TTC549 (cell line): Measurements from ENCODE around the gene BLOC1S3.
A peak's percentile ranks its signal among the peaks of the same experiment; 100 is the strongest.

Source experiments
- FAIRE-seq: peaks from 2 replicates; lab custom pipeline; 2012; peaks lifted over from hg19 to GRCh38; lab: Jason Lieb, UNC

Gene BLOC1S3, protein sequence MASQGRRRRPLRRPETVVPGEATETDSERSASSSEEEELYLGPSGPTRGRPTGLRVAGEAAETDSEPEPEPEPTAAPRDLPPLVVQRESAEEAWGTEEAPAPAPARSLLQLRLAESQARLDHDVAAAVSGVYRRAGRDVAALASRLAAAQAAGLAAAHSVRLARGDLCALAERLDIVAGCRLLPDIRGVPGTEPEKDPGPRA

DNA sequence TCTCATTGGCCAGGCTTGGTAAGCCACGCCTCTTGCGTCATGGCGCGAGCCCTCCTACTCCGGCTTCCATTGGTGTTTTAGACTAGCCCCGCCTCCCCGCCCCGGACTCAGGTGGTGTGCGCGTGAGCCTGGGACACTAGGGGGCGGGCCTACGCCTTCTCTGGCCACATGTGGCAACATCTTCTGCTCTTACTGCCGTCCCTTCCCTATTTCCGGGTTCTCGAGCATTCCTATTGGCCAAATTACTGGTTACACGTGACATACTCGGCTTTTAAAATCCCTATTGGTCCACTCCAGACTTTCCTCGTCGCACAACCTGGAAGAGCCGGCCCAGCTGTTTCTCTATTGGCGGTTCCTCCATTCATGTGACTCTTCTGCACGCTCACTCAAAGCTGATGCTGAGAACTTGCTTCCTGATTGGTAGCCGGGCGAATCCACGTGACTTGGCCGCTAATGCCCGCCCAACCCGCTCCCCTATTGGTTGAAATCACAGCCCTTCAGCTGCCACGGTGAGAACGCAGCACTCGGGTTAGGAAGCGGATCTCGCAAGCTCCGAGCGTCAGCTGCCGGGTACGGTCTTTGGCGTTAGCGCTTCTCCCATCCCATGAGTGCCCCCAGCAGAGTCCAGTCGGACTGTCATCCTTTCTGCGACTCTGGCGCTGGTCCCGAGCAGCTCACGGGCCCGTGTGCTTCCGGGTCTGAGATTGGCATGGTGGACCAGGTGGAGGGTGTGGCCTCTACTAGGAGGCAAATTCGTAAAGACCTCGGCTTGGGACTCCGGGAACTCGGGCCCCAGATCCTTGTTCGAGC, at the start of gene BLOC1S3:
BLOC1S3 (plus strand) TSS at position 523 of the 810 bp plus-strand sequence. CDS start 513 bp downstream, outside the sequence.
- FAIRE-seq = peak; percentile 99

DNA sequence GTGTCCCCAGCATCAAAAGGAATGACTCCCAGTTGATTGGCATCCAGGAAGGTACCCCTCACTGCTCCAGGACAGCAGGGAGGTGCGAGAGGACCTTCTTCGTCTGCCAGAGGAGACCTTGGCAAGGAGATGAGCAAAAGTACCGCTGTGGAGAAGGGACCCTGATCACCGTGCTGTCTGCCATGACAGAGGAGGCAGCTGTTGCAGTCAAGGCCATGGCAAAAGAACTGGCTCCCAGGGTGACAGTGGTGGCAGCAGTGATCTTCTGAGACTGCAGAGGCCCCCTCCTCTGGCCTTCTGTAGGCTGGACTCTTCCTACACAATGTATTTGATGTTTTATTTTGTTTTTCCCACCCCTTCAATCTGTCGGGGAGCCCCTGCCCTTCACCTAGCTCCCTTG, 49.8 kb upstream of the BLOC1S3 start:
- FAIRE-seq = no peak

DNA sequence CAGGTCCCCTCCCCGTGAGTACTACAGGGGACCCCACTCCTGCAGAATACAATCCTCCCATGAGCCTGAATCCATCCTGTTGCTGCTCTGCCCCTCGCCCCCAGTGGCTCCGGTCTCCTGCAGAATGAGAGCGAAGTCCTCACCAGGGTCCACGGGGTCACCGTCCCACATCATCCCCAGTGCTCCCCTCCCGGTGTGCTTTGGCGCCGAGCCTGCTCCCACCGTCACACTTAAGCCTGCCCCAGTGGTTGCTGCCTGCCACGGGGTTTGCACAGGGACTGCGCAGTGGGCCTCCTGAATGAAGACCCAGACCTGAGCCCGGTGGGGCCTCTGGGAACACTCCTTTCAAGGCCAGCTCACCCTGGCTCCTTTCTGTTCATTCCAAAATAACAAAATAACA, 48.3 kb upstream of the BLOC1S3 start:
- FAIRE-seq = no peak

DNA sequence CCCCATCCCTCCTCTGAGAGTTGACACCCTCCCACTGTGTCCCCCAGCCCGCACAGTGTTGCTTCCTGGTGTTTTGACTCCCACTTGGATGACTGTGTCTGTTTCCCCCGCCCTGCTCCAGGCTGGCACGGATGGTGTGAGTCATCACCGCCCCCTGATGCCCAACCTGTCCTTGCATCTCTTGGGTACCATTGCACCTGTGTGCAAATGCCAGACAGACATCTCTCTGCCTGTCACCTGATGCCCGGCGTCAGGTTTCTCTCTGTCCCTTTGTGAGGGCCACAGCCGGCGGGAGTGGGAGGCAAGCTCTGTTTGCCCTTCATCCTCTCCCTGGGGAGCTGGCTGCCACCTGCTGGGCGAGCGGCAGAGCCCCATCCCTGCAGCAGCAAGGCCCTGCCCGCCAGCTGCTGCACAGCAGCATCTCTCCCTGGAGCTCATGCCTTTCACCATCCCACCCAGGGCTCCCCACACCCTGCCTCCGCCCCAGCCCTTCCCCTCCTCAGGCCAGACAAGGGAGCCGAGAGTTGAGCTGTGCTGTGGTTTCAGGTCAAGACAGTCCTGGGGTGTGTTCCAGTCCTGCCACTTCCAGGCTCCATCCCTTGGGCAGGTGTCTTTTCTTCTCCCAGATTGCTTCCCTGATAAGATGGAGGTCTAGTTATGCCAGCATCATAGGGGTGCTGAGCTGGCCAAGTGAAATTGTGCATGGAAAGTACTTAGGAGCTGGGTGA, 47.5 kb upstream of the BLOC1S3 start:
- FAIRE-seq = no peak

DNA sequence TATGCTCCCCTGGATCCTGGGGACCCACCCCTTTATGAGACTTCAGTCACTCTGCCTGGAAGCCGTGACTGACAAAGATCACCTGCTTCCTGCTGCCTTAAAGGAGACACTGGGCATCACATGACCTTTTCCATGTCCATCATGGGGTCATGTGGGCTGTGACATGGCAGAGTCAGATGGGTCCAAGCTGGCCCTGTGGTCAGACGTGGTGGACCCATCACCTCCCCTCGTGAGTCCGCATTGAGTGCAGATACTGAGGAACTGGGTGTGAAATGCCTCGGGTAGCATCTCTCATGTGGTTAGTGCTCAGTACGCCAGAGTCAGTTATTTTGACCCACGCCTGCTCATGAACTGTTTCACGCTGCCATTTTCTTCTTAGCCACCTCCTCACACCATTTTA, 44.9 kb upstream of the BLOC1S3 start:
- FAIRE-seq = no peak

DNA sequence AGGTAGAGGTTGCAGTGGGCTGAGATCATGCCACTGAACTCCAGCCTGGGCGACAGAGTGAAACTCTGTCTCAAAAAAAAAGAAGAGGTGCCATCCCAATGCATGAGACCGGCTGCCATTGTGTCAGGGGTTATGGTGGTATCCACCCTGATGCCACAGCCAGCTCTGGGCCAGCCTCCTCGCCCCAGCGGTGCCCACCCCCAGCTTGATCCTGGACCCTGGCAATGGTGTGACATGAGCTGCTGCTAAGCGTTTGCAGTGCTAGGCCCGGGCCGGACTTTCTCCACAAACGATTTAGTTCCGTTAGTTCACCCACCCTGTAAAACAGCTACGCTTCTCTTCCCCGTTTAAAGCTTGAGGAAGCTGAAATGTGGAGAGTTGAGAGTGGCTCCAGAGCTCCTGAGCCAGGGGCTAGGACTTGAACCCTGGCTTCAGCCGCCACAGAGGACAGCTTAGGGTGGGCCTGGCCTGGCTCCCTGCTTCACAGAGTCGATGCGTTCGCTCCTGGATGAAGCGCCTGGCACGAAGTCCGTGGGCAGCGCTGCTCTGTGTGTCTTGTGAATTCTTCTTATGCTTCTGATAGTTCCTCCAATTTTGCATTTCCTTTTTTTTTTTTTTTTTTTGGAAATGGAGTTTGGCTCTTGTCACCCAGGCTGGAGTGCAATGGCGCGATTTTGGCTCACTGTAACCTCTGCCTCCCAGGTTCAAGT, 43.3 kb upstream of the BLOC1S3 start:
- FAIRE-seq = no peak

DNA sequence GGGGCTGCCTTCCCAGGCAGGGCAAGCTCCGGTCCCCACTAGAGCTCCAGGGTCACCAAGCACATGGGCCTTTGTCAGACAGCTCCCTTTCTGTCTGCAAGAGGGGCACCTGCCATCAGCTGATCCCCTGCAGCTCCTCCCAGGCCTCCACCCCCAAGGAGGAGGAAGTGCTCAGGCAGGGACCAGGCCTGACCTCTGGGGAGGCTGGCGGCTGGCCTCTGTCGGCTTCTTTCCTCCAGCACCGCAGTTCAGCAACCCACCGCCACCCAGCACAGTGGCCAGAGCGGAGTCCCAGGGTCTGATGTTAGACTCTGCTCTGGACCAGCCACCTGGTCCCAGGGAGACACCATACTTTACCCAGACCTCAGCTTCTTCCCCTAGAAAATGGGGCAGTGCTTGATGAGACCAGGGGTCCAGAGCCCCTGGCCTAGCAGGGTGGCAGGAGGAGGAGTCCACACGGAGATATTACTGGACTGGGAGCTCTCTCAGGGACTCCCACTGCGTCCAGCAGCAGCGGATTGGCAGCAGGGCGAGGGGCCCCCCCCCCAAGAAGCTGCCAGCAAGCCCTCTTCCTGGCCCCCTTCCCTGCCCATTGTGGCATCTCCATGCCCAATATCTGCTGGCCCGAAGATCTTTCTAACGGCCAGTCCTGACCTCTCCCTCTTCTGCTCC, 41.9 kb upstream of the BLOC1S3 start:
- no peak for FAIRE-seq

DNA sequence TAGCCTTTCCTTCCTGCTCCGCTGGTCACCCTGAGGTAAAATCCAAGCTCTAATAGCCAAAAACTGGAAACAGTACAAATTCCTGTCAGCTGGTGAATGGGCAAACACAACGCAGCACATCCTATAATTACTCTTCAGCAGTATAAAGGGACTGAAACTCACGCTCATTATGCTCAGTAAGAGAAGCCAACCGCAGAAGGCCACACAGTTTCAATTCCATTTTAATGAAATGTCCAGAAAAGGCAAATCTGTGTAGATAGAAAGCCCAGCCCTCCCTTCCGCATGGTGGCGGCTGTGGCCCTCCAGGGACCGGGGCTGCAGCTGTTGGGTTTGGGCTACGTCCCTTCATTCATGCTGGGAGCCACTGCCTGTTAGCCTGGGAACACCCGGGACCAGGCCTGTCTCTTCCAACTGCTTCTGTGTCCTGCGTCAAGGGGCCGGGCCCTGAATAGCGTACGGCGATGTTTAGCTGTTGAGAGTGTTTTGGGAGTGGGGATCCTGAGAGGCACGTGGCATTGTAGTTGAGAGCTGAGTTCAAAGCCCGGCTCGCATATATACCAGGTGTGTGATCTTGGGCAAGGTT, 41.3 kb upstream of the BLOC1S3 start:
- FAIRE-seq = no peak

DNA sequence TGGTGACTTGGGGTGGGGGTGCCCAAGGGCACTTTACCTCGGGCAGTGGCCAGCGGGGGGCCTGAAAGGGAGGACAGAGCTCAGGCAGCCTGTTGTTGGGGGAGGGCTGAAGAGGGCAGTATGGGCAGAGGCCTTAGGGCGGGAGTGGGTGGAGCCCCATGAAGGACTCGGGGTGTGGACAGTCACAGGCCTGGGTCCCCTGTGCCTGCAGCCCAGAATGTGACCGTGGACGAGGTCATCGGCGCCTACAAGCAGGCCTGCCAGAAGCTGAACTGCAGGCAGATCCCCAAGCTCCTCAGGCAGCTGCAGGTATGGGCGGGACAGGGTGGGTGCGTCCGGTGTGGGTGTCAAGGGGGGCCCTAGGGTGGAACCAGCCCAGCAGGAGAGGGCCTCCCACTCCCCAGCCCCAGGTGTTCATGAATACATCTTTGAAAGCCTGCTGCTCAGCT, 40.3 kb upstream of the BLOC1S3 start:
- FAIRE-seq = no peak

DNA sequence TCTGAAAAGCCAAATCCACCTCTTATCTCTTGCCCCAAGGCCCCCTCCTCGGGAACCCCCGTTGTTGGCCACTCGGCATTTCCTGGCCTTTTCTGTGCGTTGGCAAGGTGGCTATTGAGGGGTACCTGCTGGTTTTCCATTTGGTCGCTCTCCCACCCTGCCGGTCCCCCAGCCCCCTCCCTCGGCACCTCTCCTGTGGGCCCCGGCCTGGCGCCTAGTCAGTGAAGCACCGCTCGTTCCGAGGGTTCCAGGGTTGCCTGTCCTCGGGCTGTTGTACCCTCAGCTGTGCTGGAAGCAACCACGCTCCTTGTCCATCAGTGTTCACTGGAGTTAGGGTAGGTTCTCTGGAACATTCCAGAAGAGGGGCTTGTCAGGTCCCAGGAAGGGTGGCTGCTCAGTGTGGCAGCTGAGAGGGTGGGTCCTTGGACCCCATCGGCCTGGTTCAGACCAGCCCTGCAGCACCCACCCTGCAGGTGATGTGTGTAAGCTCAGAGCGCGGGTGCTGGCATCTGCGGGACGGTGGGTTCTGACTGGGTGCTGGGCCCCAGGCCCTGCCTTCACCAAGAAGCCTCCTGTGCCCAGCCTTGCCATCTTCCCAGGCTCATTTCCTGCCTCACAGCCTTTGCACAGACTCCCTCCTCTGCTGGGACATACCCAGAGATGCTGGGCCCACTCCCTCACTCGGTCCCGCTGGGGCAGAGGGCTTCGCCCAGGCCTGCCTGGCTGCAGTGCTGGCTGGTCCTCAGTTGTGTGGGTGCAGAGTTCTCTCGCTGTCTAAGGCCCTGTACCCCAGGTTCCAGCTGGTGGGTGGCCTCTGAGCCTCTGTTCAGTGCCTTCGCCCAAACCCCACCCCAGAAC, 39.1 kb upstream of the BLOC1S3 start:
- FAIRE-seq = no peak

DNA sequence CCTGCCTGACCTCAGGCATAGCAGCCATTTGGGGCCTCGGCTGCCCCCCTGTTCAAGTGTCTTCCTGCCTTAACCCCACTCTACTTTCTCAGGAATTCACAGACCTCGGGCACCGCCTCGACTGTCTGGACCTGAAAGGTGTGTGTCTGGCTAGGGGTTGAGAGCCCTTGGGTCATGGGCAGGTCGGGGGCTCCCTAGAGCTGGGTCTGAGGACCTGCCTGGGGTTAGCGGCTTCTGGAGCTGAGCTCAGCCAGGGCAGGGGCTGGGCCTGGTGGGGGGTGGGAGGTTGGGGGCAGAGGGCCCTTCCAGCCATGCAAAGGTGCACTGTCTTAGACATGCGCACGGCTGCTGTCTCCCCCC, 38.5 kb upstream of the BLOC1S3 start:
- FAIRE-seq = no peak

DNA sequence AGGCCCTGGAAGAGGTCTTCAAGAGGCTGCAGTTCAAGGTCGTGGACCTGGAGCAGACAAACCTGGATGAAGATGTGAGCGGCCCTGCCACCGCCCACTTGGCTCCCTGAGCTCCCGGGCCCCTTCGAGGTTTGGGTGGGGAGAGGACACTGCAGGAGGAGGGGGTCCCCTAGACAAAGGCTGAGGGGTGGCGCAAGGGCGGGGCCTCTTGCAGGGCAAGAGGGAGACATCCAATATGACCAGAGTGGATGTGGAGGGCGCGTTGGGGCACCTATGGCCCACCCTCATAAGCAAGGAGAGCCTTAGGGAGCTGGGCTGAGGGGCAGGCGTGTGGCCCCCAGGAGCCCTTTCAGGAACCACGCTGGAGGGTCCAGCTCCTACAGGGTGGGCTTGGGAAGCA, 38.1 kb upstream of the BLOC1S3 start:
- no peak for FAIRE-seq

DNA sequence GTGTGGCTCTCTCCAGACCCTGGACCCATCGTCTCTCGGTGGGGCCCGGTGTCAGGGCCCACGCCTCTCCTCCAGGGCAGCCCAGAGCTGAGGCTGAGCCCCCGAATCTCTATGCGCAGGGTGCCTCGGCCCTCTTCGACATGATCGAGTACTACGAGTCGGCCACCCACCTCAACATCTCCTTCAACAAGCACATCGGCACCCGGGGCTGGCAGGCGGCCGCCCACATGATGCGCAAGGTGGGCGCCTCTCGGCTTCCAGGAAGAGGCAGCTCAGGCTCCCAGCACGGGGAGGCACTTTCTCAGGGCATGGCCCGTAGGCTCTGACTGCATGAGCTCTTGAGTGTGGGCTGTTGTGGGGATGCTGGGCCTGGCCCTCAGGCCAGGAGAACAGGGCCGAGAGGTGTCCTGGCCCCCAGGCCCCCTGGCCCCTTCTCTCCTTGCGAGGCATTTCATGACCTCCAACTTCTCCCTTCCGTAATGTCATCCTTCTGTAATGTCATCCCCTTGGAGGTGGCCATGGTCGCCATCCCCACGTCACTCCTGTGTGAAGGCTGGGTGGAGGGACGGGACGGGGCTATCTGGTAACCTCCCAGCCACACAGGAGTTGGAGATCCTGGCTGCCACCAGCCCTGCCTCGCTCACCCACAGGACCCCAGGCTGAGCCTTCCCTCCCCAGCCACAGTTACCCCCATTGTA, 37.2 kb upstream of the BLOC1S3 start:
- no peak for FAIRE-seq

DNA sequence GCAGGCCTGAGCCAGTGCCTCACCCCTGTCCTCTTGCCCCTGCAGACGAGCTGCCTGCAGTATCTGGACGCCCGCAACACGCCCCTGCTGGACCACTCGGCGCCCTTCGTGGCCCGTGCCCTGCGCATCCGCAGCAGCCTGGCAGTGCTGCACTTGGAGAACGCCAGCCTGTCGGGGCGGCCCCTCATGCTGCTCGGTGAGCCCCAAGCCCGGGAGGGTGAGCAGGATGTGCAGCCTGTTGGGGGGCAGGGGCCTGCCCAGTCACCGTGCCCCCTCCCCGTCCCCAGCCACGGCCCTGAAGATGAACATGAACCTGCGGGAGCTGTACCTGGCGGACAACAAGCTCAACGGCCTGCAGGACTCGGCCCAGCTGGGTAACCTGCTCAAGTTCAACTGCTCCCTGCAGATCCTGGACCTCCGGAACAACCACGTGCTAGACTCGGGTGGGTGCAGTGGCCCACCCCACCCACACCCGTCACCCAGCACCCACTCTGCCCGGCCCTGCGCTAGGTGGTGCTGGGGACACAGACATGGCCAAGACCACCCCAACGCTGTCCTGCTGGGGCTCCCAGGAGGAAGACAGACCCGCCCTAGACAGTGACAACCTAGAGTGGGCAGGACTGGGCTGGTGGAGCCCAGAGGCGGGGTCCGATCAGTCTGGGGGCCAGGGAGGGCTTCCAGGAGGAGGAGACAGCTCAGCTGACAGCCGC, 36.4 kb upstream of the BLOC1S3 start:
- no peak for FAIRE-seq

DNA sequence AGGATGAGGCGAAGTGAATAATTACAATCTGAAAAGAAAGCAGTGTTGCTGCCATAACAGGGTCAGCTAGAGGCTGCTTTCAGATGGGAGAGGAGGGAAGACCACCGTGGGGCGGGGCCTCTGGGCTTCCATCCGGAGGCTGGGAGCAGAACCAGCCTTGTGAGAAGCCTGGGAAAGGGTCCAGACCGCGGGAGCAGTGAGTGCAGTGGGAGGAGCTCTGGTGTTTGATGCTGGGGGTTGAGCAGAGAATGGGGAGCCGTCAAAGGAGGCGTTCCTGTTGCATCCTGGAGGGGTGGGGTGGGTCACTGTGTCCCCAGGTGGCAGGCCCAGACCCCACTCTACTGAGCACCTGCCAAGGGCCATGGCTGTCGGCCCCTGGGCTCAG, 35.9 kb upstream of the BLOC1S3 start:
- no peak for FAIRE-seq

DNA sequence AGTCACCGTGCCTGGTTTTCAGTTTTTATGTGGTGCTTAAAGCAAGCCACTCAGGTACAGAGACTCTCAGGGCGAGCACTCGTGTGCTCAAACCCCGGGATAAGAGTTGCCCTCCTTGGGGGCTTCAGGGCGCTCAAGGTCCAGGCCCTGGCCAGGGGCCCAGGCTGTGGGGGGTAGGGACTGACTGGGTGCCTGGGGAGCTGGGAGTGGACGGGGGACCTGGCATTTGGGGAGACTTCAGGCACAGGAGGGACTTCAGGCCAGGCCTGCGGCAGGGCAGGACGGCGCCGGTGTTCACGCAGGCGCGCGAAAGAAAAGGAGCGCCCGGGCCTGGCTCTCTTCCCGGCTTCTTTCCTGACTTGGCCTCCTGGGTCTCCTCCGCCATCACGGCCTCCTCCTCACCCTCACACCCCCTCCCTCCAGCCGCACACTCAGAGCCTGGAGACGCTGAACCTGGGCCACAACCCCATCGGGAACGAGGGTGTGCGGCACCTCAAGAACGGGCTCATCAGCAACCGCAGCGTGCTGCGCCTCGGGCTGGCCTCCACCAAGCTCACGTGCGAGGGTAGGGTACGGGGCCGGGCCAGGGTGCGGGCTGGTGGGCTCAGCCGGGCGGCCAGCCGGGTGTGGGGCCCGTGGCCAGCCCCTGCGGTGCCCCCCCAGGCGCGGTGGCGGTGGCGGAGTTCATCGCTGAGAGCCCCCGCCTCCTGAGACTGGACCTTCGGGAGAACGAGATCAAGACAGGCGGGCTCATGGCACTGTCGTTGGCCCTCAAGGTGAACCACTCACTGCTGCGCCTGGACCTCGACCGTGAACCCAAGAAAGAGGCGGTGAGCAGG, 33.9 kb upstream of the BLOC1S3 start:
- FAIRE-seq = no peak

DNA sequence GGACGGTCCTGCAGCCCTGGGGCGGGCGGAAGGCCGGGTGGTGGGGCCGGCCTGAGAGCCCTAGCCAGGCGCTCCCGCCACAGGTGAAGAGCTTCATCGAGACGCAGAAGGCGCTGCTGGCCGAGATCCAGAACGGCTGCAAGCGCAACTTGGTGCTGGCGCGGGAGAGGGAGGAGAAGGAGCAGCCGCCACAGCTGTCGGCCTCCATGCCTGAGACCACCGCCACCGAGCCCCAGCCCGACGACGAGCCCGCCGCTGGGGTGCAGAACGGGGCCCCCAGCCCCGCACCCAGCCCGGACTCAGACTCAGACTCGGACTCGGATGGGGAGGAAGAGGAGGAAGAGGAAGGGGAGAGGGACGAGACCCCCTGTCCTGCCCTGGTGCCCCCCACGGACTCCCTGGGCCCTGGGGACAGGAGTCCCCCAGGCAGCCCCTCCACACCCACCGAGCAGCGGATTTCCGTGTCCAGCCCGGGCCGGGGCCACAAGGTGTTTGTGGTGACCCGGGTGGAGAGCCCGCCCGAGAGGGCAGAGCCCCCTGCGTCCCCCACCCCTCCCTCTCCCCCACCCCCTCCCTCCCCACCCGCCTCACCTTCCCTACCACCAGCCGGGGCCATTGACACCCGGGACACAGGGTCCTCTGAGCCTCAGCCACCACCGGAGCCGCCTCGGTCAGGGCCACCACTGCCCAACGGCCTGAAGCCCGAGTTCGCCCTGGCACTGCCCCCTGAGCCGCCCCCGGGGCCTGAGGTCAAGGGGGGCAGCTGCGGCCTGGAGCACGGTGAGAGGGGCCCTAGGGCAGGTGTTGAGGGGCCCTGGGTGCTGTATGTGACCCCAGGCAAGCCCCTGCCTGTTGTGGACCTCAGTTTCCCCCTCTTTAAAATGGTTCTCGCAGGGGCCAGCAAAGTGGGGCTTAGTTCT, 33.1 kb upstream of the BLOC1S3 start:
- FAIRE-seq = no peak
